ENCODE data around the gene TTF1.

GRCh38 chr9:132451276-132451675, 44.6 kb upstream of the TTF1 start:
- TF ChIP-seq JUND (IDR thresholded peaks at IDR 0.05; ENCODE audit: low read depth, low read length), result no peak
- no peak for TF ChIP-seq HCFC1 (IDR thresholded peaks at IDR 0.05; ENCODE audit: low read length)
- no peak for TF ChIP-seq POLR2A (IDR thresholded peaks at IDR 0.05; ENCODE audit: low read depth, low read length)
- TF ChIP-seq NR2C1 (IDR thresholded peaks at IDR 0.05), result no peak
- TF ChIP-seq, protein P1, sequence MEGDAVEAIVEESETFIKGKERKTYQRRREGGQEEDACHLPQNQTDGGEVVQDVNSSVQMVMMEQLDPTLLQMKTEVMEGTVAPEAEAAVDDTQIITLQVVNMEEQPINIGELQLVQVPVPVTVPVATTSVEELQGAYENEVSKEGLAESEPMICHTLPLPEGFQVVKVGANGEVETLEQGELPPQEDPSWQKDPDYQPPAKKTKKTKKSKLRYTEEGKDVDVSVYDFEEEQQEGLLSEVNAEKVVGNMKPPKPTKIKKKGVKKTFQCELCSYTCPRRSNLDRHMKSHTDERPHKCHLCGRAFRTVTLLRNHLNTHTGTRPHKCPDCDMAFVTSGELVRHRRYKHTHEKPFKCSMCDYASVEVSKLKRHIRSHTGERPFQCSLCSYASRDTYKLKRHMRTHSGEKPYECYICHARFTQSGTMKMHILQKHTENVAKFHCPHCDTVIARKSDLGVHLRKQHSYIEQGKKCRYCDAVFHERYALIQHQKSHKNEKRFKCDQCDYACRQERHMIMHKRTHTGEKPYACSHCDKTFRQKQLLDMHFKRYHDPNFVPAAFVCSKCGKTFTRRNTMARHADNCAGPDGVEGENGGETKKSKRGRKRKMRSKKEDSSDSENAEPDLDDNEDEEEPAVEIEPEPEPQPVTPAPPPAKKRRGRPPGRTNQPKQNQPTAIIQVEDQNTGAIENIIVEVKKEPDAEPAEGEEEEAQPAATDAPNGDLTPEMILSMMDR (IDR thresholded peaks at IDR 0.05 in 2 of 3, conservative IDR thresholded peaks at IDR 0.05 in 1 of 3; ENCODE audit: control insufficient read depth in 2 of 3, extremely low read depth in 1 of 3, insufficient read depth in 1 of 3, low read depth in 3 of 3, low read length in 3 of 3), result no peak
- no peak for TF ChIP-seq ETV6 (conservative IDR thresholded peaks at IDR 0.05 in 1 of 2, IDR thresholded peaks at IDR 0.05 in 1 of 2; ENCODE audit: borderline replicate concordance in 1 of 2, low read depth in 1 of 2)
- no peak for TF ChIP-seq NBN (IDR thresholded peaks at IDR 0.05)
- no peak for TF ChIP-seq RCOR1 (conservative IDR thresholded peaks at IDR 0.05; ENCODE audit: low read depth, low read length)
- TF ChIP-seq, protein P2, sequence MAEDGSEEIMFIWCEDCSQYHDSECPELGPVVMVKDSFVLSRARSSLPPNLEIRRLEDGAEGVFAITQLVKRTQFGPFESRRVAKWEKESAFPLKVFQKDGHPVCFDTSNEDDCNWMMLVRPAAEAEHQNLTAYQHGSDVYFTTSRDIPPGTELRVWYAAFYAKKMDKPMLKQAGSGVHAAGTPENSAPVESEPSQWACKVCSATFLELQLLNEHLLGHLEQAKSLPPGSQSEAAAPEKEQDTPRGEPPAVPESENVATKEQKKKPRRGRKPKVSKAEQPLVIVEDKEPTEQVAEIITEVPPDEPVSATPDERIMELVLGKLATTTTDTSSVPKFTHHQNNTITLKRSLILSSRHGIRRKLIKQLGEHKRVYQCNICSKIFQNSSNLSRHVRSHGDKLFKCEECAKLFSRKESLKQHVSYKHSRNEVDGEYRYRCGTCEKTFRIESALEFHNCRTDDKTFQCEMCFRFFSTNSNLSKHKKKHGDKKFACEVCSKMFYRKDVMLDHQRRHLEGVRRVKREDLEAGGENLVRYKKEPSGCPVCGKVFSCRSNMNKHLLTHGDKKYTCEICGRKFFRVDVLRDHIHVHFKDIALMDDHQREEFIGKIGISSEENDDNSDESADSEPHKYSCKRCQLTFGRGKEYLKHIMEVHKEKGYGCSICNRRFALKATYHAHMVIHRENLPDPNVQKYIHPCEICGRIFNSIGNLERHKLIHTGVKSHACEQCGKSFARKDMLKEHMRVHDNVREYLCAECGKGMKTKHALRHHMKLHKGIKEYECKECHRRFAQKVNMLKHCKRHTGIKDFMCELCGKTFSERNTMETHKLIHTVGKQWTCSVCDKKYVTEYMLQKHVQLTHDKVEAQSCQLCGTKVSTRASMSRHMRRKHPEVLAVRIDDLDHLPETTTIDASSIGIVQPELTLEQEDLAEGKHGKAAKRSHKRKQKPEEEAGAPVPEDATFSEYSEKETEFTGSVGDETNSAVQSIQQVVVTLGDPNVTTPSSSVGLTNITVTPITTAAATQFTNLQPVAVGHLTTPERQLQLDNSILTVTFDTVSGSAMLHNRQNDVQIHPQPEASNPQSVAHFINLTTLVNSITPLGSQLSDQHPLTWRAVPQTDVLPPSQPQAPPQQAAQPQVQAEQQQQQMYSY (CRISPR knock-in tag; IDR thresholded peaks at IDR 0.05), result no peak
- no peak for TF ChIP-seq CREM (IDR thresholded peaks at IDR 0.05; ENCODE audit: low read depth)
- no peak for TF ChIP-seq SMARCA5 (IDR thresholded peaks at IDR 0.05)
- TF ChIP-seq TAF1 (IDR thresholded peaks at IDR 0.05; ENCODE audit: borderline replicate concordance, low read depth, low read length), result no peak
- TF ChIP-seq, protein P3, sequence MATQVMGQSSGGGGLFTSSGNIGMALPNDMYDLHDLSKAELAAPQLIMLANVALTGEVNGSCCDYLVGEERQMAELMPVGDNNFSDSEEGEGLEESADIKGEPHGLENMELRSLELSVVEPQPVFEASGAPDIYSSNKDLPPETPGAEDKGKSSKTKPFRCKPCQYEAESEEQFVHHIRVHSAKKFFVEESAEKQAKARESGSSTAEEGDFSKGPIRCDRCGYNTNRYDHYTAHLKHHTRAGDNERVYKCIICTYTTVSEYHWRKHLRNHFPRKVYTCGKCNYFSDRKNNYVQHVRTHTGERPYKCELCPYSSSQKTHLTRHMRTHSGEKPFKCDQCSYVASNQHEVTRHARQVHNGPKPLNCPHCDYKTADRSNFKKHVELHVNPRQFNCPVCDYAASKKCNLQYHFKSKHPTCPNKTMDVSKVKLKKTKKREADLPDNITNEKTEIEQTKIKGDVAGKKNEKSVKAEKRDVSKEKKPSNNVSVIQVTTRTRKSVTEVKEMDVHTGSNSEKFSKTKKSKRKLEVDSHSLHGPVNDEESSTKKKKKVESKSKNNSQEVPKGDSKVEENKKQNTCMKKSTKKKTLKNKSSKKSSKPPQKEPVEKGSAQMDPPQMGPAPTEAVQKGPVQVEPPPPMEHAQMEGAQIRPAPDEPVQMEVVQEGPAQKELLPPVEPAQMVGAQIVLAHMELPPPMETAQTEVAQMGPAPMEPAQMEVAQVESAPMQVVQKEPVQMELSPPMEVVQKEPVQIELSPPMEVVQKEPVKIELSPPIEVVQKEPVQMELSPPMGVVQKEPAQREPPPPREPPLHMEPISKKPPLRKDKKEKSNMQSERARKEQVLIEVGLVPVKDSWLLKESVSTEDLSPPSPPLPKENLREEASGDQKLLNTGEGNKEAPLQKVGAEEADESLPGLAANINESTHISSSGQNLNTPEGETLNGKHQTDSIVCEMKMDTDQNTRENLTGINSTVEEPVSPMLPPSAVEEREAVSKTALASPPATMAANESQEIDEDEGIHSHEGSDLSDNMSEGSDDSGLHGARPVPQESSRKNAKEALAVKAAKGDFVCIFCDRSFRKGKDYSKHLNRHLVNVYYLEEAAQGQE (IDR thresholded peaks at IDR 0.05; ENCODE audit: low read depth, low read length), result no peak
- no peak for TF ChIP-seq RUNX3 (IDR thresholded peaks at IDR 0.05; ENCODE audit: low read length)

Data from GM12878 (cell line).